CD4-positive, alpha-beta T cell treated with Interferon alpha-2 for 1 hour (primary cell): ENCODE data around the gene ZNF672.
"Not testable (repeated sequence)": the region's sequence is repeated elsewhere in the genome, so short reads cannot be mapped to it uniquely, and the experiment has no call there.

Experiments
- DNase-seq, 2 donors: peaks; one replicate each; pipeline ENCODE4 v3.0.0-alpha.2; 2020 to 2022

Gene ZNF672

GRCh38 chr1:248837781-248838356 is at the start of gene ZNF672:
ZNF672 (plus strand) TSS chr1:248838224; CDS start chr1:248847275, 9,051 bp downstream.
- DNase-seq, result peak; percentile 95 to 96

- DNase-seq, result no peak
Measured at GRCh38 chr1:248788327-248788726, 49.7 kb upstream of the ZNF672 start.

GRCh38 chr1:248789337-248789736 is 48.7 kb upstream of the ZNF672 start:
- not testable (repeated sequence) for DNase-seq

- DNase-seq, result no peak
Measured at GRCh38 chr1:248790456-248790855, 47.6 kb upstream of the ZNF672 start.

GRCh38 chr1:248791010-248791409 is 47.0 kb upstream of the ZNF672 start:
- no peak for DNase-seq

GRCh38 chr1:248792342-248792741 is 45.7 kb upstream of the ZNF672 start:
- DNase-seq, result peak in 1 of 2 donors; percentile 19

- DNase-seq, result no peak
Measured at GRCh38 chr1:248793592-248793991, 44.4 kb upstream of the ZNF672 start.

- DNase-seq, result not testable (repeated sequence)
Measured at GRCh38 chr1:248794663-248795062, 43.4 kb upstream of the ZNF672 start.

GRCh38 chr1:248798791-248799190 is 39.2 kb upstream of the ZNF672 start:
- DNase-seq, result no peak

- no peak for DNase-seq
Measured at GRCh38 chr1:248800459-248800858, 37.6 kb upstream of the ZNF672 start.

- no peak for DNase-seq
Measured at GRCh38 chr1:248802454-248802853, 35.6 kb upstream of the ZNF672 start.

GRCh38 chr1:248803501-248803900 is 34.5 kb upstream of the ZNF672 start:
- not testable (repeated sequence) for DNase-seq

GRCh38 chr1:248804771-248805681 is 33.0 kb upstream of the ZNF672 start:
- DNase-seq, result peak; percentile 8 to 44

- DNase-seq, result no peak
Measured at GRCh38 chr1:248805876-248806275, 32.1 kb upstream of the ZNF672 start.

- peak; percentile 59 to 60 for DNase-seq
Measured at GRCh38 chr1:248807067-248807737, 30.8 kb upstream of the ZNF672 start.

- no peak for DNase-seq
Measured at GRCh38 chr1:248808876-248809275, 29.1 kb upstream of the ZNF672 start.

- no peak for DNase-seq
Measured at GRCh38 chr1:248810000-248810726, 27.9 kb upstream of the ZNF672 start.

GRCh38 chr1:248810727-248811513 is 27.1 kb upstream of the ZNF672 start:
- DNase-seq, result no peak

GRCh38 chr1:248811514-248812490 is 26.2 kb upstream of the ZNF672 start:
- no peak for DNase-seq

- no peak for DNase-seq
Measured at GRCh38 chr1:248812736-248813425, 25.1 kb upstream of the ZNF672 start.
